Breast epithelium (tissue), 4 donors: ENCODE measurements around the gene PHACTR2. TPM values are rescaled to one million over a fixed set of nuclear protein-coding genes. Genes with fewer than 3 reads are reported as not detected.

Experiments
- DNase-seq, 2 donors: peaks; one replicate each; pipeline ENCODE4 v3.0.0-alpha.2; 2019; ENCODE audit warnings: low spot score in 2 of 2
- H3K27ac ChIP-seq, 2 donors: fragments of 200-600 bp; sonication (generic) in 1 of 2; one replicate each; pipeline ENCODE4 v1.5.1; 2016 to 2019; ENCODE audit warnings: mild to moderate bottlenecking in 1 of 2
- H3K27me3 ChIP-seq, 2 donors: fragments of 200-600 bp; sonication (generic) in 1 of 2; one replicate each; pipeline versions ENCODE4 v1.5.1 to v1.6.0; 2017 to 2019; ENCODE audit warnings: control low read depth in 1 of 2, mild to moderate bottlenecking in 1 of 2
- H3K36me3 ChIP-seq: fragments of 200-600 bp; one replicate; pipeline ENCODE4 v1.5.1; 2019
- H3K4me1 ChIP-seq, 2 donors: fragments of 200-600 bp; sonication (generic); one replicate each; pipeline ENCODE4 v1.5.1; 2016 to 2019; ENCODE audit warnings: control low read depth in 1 of 2
- H3K4me3 ChIP-seq, 3 donors: fragments of 200-600 bp; sonication (generic); 1 replicate in 2 of 3; 2 replicates in 1 of 3; pipeline ENCODE4 v1.5.1; 2016 to 2019; ENCODE audit warnings: mild to moderate bottlenecking in 3 of 3, moderate library complexity in 2 of 3
- H3K9me3 ChIP-seq, 2 donors: fragments of 200-600 bp; sonication (generic) in 1 of 2; one replicate each; pipeline ENCODE4 v1.5.1; 2016 to 2019; ENCODE audit warnings: control low read depth in 1 of 2
- CTCF ChIP-seq, 3 donors: fragments of 450-650 bp; IDR thresholded peaks; one replicate each; pipeline ENCODE4 v1.5.1; 2016 to 2017; ENCODE audit warnings: antibody characterized with exemption in 3 of 3, mild to moderate bottlenecking in 3 of 3, moderate library complexity in 3 of 3
- POLR2A ChIP-seq: fragments of 450-650 bp; IDR thresholded peaks from one replicate; pipeline ENCODE4 v1.6.1; 2016; ENCODE audit warnings: antibody characterized with exemption, mild to moderate bottlenecking, moderate library complexity
- POLR2AphosphoS5 ChIP-seq, 3 donors: sonication (generic); formaldehyde crosslinking; IDR thresholded peaks; one replicate each; pipeline ENCODE4 v1.6.1; 2017; ENCODE audit warnings: antibody characterized with exemption in 3 of 3
- intact Hi-C: fragments of 100-400 bp; cut with DNase I; formaldehyde crosslinking; loops from one replicate; pipeline ENCODE4 v1.15.1; 2023; ENCODE audit warnings: low total_unique reads
- total RNA-seq, 3 donors: library from RNA; depleted of rRNA; stranded (reverse); fragments of >200 nt; gene quantifications; one replicate each; pipeline ENCODE4 v1.1.0, GENCODE V29; 2016

The PHACTR2 gene
- total RNA-seq, 3 donors from 2014 or later = 27.5 to 53.3 (median 52.4) TPM

DNA sequence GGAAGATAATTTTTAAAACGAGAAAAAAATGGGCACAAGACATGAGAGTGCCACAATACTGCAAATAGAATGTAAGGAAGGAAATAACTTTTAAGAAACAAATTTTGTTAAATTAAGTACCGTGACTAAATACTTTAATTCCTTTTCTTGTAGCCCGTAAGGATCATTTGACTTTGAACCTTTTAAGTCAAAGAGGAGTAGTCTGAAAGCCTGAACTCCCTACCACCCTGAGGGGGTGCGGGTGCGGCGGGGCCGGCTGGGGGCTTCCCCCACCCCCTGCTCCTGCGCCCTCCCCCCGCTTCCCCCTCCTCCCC is 231 bp upstream of the PHACTR2 start:
- peak overlapping the region; percentile 91 to 96 for H3K27ac ChIP-seq
- peaks cover 0 to 6% of the 10 kb centered on the region in 2 donors for H3K4me1 ChIP-seq
- H3K4me3 ChIP-seq = peak overlapping the region; percentile 69 to 89 (median 74)
- DNase-seq = no peak
- intact Hi-C loops = no loop called here
- no peaks in the 10 kb centered on the region for H3K27me3 ChIP-seq
- no peaks in the 10 kb centered on the region for H3K9me3 ChIP-seq
- H3K36me3 ChIP-seq = no peaks in the 10 kb centered on the region
- TF ChIP-seq POLR2A (no peak), CTCF (IDR thresholded peaks at IDR 0.05) (no peak), POLR2AphosphoS5 (IDR thresholded peaks at IDR 0.05) (no peak)

GRCh38 chr6:143679041-143679440 is 1.3 kb downstream of the PHACTR2 start:
- DNase-seq = no peak
- no peaks in the 10 kb centered on the region for H3K27me3 ChIP-seq
- H3K4me3 ChIP-seq = peak overlapping the region; percentile 69 to 89 (median 74)
- H3K27ac ChIP-seq = peak overlapping the region; percentile 75 to 91
- peaks cover 0 to 9% of the 10 kb centered on the region in 2 donors for H3K9me3 ChIP-seq
- TF ChIP-seq POLR2A (no peak), POLR2AphosphoS5 (IDR thresholded peaks at IDR 0.05) (no peak), CTCF (IDR thresholded peaks at IDR 0.05) (no peak)
- no peaks in the 10 kb centered on the region for H3K36me3 ChIP-seq
- H3K4me1 ChIP-seq = peaks cover 0 to 6% of the 10 kb centered on the region in 2 donors
- intact Hi-C loops = no loop called here

DNA sequence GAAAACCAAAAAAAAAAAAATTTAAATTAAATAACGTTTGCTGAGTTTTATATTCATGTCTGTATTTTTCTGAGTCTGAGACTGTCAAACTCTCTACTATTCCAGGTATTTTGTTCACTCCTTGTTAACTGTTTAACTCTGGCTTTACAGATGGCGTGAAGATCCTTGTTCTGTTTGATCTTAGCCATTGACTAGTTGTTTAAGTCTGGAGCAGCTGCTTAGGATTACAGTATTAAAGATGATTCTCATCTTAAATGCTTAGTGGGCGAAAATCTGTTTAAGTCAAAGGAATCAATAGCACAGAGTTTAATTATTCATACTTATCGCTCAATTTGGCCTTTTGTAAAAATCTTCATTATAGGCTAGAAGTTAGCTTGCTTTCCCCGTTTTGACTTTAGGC is 2.4 kb downstream of the PHACTR2 start:
- no peak for TF ChIP-seq POLR2A
- no peak for TF ChIP-seq CTCF (IDR thresholded peaks at IDR 0.05)
- TF ChIP-seq POLR2AphosphoS5 (IDR thresholded peaks at IDR 0.05) = no peak
- intact Hi-C loops = no loop called here
- peak overlapping the region; percentile 0 to 29 for H3K27ac ChIP-seq
- H3K36me3 ChIP-seq = no peaks in the 10 kb centered on the region
- no peak for DNase-seq
- H3K4me3 ChIP-seq = peak overlapping the region; percentile 69 to 89 (median 74)
- H3K4me1 ChIP-seq = peaks cover 0 to 6% of the 10 kb centered on the region in 2 donors
- H3K27me3 ChIP-seq = no peaks in the 10 kb centered on the region
- H3K9me3 ChIP-seq = peaks cover 0 to 9% of the 10 kb centered on the region in 2 donors

DNA sequence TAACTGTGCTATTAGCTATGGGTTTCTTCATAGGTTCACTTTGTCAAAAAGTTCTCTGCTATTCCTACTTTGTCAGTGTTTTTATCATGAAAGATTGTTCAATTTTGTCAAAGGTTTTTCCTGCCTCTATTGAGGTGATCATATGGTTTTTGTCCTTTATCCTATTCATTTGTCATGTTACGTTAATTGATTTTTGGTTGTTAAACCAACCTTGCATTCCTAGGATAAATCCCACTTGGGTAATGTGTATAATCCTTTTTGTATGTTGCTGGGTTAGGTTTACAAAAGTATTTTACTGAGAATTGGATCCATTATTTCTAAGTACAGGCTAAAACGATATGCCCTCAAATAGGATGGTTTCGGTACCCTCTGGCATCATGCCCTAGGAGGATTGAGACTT is 5.0 kb downstream of the PHACTR2 start:
- no peak overlapping the region for H3K27ac ChIP-seq

DNA sequence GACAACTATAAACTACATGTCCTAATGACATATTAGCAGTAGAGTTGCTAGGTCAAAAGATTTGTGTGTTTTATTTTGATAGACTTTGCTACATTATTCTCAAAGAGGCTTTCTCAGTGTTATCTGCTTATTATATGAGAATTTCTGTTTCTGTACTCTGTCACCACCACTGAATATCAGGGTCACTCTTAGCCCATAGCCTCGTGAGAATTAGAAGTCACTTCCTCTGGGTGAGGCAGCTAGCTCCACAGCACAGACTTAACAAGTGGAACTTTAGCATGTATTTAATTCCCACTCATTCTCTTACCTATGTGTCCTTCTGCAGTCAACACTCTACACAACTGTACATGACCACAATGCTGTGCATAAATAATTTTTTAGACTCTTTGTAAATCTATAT is 6.7 kb downstream of the PHACTR2 start:
- Histone ChIP-seq H3K9me3 (peaks cover 0 to 9% of the 10 kb centered on the region in 2 donors), H3K27me3 (no peaks in the 10 kb centered on the region), H3K4me3 (no peak overlapping the region), H3K4me1 (peaks cover 0 to 5% of the 10 kb centered on the region in 2 donors), H3K36me3 (no peaks in the 10 kb centered on the region), H3K27ac (no peak overlapping the region)
- intact Hi-C loops = no loop called here
- DNase-seq = no peak
- TF ChIP-seq CTCF (IDR thresholded peaks at IDR 0.05) = no peak
- no peak for TF ChIP-seq POLR2AphosphoS5 (IDR thresholded peaks at IDR 0.05)
- no peak for TF ChIP-seq POLR2A

More for the DNA sequence above, 5.0 kb downstream of the PHACTR2 start:
- peaks cover 0 to 3% of the 10 kb centered on the region in 2 donors for H3K4me1 ChIP-seq
- no peak overlapping the region for H3K4me3 ChIP-seq
- intact Hi-C loops = no loop called here
- H3K27me3 ChIP-seq = no peaks in the 10 kb centered on the region
- peaks cover 0 to 9% of the 10 kb centered on the region in 2 donors for H3K9me3 ChIP-seq
- H3K36me3 ChIP-seq = no peaks in the 10 kb centered on the region
- no peak for DNase-seq
- no peak for TF ChIP-seq POLR2AphosphoS5 (IDR thresholded peaks at IDR 0.05)

- peaks cover 3 to 5% of the 10 kb centered on the region in 2 donors for H3K4me1 ChIP-seq
Observed at GRCh38 chr6:143685653-143686052, 7.9 kb downstream of the PHACTR2 start.

More at GRCh38 chr6:143685653-143686052, 7.9 kb downstream of the PHACTR2 start:
- no peak for TF ChIP-seq POLR2A
- TF ChIP-seq POLR2AphosphoS5 (IDR thresholded peaks at IDR 0.05) = no peak
- Histone ChIP-seq H3K36me3 (no peaks in the 10 kb centered on the region), H3K27me3 (no peaks in the 10 kb centered on the region), H3K27ac (no peak overlapping the region), H3K4me3 (no peak overlapping the region), H3K9me3 (peaks cover 0 to 9% of the 10 kb centered on the region in 2 donors)
- no peak for DNase-seq
- intact Hi-C loops = no loop called here
